AG09309 (cell line): ENCODE data around the gene TRPM3.

Experiments used
- DNase-seq: peaks from one replicate; pipeline ENCODE4 v3.0.0-alpha.2; 2010; ENCODE audit warnings: low read depth
- H3K4me3 ChIP-seq: 2 replicates; pipeline ENCODE4 v1.5.1; 2011; ENCODE audit warnings: mild to moderate bottlenecking, low read depth, low read length, moderate library complexity; ENCODE audit not compliant: control insufficient read depth
- TF ChIP-seq, protein P1 (sequence below): IDR thresholded peaks from 2 replicates; pipeline ENCODE4 v1.5.1; 2011; ENCODE audit warnings: mild to moderate bottlenecking, low read depth, low read length, inconsistent platforms; ENCODE audit not compliant: insufficient read depth, control insufficient read depth; ENCODE audit errors: missing control alignments

Gene TRPM3

DNA sequence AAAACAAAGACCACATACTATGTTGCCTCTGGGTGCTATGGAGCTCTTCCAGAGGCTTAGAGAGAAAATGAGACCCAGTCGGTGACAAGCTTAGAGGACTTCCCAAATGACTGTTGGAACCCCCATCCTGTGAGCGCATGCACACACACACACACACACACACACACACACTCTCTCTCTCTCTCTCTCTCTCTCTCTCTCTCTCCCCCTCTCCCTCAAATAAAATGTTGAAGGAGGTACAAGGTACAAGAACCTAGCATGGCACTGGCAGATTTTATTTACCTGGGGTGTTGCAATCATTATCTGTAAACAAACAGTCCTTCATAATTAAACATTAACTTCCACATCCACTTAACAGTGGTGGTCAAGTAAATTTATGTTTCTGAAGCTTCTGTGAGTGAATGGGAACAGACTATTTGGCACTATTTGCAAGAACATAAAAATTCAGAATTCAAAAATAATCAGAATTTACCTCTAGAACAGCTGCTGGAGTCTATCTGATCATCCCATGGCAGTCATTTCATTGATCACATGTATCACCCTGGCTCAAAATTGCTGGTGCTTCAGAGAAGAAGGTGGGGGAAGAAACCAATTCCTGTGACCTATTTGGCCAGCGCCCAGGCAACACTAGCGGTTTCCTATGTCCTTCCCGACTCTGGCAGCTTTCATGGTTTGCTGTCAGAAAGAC is 24.9 kb downstream of the TRPM3 start:
- DNase-seq = no peak
- H3K4me3 ChIP-seq = no peak overlapping the region
- TF ChIP-seq, protein P1, sequence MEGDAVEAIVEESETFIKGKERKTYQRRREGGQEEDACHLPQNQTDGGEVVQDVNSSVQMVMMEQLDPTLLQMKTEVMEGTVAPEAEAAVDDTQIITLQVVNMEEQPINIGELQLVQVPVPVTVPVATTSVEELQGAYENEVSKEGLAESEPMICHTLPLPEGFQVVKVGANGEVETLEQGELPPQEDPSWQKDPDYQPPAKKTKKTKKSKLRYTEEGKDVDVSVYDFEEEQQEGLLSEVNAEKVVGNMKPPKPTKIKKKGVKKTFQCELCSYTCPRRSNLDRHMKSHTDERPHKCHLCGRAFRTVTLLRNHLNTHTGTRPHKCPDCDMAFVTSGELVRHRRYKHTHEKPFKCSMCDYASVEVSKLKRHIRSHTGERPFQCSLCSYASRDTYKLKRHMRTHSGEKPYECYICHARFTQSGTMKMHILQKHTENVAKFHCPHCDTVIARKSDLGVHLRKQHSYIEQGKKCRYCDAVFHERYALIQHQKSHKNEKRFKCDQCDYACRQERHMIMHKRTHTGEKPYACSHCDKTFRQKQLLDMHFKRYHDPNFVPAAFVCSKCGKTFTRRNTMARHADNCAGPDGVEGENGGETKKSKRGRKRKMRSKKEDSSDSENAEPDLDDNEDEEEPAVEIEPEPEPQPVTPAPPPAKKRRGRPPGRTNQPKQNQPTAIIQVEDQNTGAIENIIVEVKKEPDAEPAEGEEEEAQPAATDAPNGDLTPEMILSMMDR = no peak

DNA sequence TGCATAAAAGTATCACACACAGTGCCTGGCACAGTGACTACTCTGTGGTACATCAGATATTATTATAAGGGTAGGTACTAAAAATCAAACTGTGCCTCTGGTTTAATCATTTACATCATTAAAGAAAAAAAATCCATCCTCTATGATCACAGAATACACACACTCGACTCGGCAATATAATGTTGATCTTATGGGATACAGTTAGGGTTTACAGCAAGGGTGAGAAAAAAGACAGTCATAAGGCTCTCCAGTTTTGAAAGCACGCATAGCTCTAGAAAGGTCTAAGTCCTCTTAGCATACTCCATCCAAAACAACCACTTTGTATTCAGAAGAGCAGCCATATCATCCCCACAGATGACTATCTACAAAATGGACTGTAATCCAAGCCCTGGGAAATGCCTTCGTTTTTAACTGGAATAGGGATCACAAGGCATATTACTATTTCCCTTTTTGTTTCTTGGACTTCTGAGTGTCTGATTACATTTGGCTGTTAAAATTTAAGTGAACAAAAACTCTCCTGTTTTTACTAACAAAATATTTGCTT is 26.6 kb downstream of the TRPM3 start:
- TF ChIP-seq, protein P1 = no peak
- no peak for DNase-seq
- H3K4me3 ChIP-seq = no peak overlapping the region

DNA sequence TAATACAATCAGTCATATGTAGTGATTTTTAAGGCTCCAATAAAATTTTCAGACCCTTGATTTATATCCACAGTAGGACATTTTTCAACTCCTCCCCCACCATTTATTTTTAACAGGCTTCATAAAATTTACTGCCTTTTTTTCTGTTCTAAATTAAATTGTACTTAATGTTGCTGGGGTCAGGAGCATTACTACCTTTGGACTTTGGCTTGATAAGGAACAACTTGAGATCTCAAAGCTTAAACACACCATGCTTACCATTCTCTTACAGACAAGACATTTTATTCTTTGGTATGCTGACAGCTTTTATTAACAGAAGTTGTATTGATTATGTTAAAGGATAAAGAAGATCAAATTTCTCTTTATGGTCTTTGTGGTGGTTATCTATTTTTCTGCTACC is 30.5 kb downstream of the TRPM3 start:
- no peak for DNase-seq
- TF ChIP-seq, protein P1 = no peak
- H3K4me3 ChIP-seq = no peak overlapping the region

DNA sequence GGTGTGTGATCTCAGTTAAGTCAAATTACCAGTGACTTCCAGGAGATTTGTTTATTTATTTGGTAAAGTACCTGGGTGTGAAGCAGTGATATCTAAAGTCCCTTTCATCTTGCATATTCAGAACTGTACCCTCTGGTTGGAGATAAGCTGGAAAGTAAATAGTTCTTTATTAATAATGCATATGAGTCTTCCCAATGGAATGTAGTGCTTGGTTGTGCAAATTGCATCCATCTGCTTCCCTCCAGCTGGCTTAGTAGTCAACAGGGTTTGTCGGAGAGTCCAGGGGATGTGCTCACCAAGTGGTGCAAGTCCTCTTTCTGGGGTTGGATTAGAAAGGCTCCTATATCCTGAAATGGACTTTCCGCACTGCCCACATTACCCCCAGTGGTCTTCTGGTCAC is 42.0 kb downstream of the TRPM3 start:
- H3K4me3 ChIP-seq = no peak overlapping the region
- DNase-seq = peak; percentile 50
- TF ChIP-seq, protein P1 = no peak

DNA sequence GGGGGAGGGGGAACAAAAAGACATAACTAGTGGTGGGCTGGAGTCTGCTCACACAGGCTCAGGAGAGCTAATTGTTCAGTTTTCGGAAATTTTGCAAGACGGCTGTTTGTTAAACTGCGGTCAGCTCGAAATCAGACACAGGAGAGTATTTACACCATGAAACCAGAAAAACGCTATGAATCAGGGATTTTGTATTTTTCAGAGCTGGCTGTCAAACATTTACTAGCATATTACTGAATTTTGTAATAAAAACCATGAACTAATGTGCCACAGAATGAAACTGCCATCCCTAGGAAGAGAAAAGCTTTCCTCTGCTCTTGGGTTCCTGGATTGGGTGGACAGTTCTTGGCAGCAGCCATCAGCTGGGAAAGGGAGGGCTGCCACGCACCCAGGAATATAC is 45.3 kb downstream of the TRPM3 start:
- H3K4me3 ChIP-seq = no peak overlapping the region
- TF ChIP-seq, protein P1 = no peak
- peak; percentile 64 for DNase-seq

DNA sequence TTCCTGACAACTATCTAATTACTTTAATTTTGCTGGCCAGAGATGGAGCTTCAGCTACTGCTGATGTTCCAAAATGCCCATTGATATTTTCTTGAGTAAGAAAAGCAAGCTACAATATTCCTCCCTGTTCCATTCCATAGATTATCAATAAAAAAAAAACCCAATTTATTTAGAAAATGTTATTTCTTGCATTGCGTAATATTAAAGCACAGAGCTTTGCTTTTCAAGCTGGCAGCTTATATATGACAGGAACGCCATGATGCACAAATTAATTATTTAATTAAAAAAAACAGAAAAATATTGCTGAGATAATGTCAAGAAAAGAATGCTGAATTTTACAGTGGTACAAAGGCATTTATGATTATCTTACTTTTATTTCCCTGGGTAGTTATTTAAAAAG is 47.9 kb downstream of the TRPM3 start:
- DNase-seq = no peak
- H3K4me3 ChIP-seq = no peak overlapping the region
- TF ChIP-seq, protein P1 = no peak

DNA sequence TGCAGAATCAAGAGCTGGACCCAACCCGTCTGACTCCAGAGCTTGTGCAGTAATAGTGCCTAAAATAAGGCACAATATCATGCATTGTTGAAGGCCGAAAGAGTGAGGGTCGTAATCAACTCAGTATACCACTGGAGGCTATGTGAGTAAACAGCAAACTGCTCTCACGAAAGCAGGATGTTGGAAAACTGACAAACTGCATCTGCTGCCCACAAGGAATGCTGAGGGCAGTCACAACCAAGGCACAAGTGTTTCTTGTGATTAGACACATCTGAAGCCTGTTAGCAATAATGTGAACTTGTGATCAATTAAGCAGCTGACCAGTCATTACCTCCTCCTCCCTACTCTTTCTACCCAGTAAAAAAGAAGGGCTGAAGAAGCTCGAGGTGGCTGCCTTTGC is 48.8 kb downstream of the TRPM3 start:
- TF ChIP-seq, protein P1 = no peak
- no peak overlapping the region for H3K4me3 ChIP-seq
- DNase-seq = no peak
